PFSK-1 (cell line): ENCODE measurements around the gene TMEM242.

Experiments
- POLR2AphosphoS5 ChIP-seq: IDR thresholded peaks from 2 replicates; pipeline ENCODE4 v1.6.1; 2012; ENCODE audit warnings: low read depth, mild to moderate bottlenecking, control low read depth, low read length, moderate library complexity
- TAF1 ChIP-seq: IDR thresholded peaks from 2 replicates; pipeline ENCODE4 v1.6.1; 2012; ENCODE audit warnings: low read length, control low read depth, borderline replicate concordance; ENCODE audit not compliant: insufficient read depth
- TF ChIP-seq, protein P1 (sequence below), 2 experiments: IDR thresholded peaks; 2 replicates each; pipeline versions ENCODE4 v1.6.1 to v1.8.0; 2011 to 2012; ENCODE audit warnings: low read depth in 2 of 2, low read length in 2 of 2, control low read depth in 1 of 2, inconsistent platforms in 1 of 2, mild to moderate bottlenecking in 1 of 2, moderate library complexity in 1 of 2; ENCODE audit not compliant: insufficient read depth in 1 of 2

DNA sequence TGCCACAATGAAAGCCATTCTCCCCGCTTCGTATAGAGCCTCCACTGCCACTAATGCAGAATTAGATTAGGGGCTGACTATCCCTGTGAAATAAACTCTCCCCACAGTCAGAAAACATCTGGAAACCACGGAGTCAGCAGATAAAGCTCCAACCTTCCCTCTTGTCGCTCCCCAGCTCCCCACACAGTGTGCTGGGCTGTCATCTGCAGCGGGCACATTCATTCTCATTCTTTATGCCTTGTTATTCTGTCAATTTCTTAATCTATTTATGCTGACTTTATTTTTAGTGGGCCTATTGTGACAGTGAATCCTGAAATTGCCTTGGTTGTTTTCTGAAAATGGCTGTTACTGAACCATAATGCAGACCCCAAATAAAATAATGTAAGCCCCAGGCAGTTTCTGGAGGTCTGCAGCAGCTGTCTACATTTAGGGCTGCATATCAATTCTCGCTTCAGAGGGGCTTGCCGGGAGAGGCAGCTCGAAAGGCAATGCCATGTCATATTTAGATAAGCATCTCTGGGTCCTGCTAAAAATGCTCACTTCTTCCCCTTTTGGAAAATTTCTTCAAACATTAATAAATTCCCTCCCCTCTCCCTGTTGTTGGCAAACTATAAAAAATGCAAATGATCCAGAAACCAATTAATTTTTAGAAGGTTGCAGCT is 71.6 kb downstream of the TMEM242 start:
- TF ChIP-seq TAF1 (no peak), POLR2AphosphoS5 (no peak)
- TF ChIP-seq, protein P1, sequence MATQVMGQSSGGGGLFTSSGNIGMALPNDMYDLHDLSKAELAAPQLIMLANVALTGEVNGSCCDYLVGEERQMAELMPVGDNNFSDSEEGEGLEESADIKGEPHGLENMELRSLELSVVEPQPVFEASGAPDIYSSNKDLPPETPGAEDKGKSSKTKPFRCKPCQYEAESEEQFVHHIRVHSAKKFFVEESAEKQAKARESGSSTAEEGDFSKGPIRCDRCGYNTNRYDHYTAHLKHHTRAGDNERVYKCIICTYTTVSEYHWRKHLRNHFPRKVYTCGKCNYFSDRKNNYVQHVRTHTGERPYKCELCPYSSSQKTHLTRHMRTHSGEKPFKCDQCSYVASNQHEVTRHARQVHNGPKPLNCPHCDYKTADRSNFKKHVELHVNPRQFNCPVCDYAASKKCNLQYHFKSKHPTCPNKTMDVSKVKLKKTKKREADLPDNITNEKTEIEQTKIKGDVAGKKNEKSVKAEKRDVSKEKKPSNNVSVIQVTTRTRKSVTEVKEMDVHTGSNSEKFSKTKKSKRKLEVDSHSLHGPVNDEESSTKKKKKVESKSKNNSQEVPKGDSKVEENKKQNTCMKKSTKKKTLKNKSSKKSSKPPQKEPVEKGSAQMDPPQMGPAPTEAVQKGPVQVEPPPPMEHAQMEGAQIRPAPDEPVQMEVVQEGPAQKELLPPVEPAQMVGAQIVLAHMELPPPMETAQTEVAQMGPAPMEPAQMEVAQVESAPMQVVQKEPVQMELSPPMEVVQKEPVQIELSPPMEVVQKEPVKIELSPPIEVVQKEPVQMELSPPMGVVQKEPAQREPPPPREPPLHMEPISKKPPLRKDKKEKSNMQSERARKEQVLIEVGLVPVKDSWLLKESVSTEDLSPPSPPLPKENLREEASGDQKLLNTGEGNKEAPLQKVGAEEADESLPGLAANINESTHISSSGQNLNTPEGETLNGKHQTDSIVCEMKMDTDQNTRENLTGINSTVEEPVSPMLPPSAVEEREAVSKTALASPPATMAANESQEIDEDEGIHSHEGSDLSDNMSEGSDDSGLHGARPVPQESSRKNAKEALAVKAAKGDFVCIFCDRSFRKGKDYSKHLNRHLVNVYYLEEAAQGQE (IDR thresholded peaks at IDR 0.05; ENCODE audit: insufficient read depth in 1 of 2, low read depth in 2 of 2, low read length in 2 of 2), result no peak
